Esophagus muscularis mucosa (tissue), 3 donors: ENCODE results near the gene FUT3.

Experiments
- EP300 ChIP-seq: sonication (generic); formaldehyde crosslinking; IDR thresholded peaks from one replicate; pipeline ENCODE4 v1.6.1; 2017; ENCODE audit warnings: antibody characterized with exemption
- TF ChIP-seq, protein P1 (sequence below), 3 experiments: fragments of 200-600 bp in 2 of 3; fragments of 450-650 bp in 1 of 3; sonication (generic) in 2 of 3; IDR thresholded peaks; one replicate each; pipeline ENCODE4 v1.5.1; 2017 to 2019; ENCODE audit warnings: antibody characterized with exemption in 3 of 3, mild to moderate bottlenecking in 2 of 3, moderate library complexity in 1 of 3

DNA sequence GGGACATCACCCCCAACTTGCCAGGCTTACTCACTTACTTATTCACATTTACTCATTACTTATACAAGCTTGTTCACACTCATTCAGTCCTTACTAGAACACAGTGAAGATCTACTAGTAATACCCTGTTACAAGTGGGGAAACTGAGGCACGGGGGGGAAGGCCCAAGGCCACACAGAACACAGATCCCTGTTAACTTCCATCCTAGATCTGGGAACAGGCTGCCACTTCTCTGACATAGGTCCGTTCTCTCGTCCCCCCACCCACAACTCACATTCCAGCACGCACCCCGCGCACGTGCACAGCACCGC is 47.9 kb downstream of the FUT3 start:
- no peak for TF ChIP-seq EP300
- TF ChIP-seq, protein P1, sequence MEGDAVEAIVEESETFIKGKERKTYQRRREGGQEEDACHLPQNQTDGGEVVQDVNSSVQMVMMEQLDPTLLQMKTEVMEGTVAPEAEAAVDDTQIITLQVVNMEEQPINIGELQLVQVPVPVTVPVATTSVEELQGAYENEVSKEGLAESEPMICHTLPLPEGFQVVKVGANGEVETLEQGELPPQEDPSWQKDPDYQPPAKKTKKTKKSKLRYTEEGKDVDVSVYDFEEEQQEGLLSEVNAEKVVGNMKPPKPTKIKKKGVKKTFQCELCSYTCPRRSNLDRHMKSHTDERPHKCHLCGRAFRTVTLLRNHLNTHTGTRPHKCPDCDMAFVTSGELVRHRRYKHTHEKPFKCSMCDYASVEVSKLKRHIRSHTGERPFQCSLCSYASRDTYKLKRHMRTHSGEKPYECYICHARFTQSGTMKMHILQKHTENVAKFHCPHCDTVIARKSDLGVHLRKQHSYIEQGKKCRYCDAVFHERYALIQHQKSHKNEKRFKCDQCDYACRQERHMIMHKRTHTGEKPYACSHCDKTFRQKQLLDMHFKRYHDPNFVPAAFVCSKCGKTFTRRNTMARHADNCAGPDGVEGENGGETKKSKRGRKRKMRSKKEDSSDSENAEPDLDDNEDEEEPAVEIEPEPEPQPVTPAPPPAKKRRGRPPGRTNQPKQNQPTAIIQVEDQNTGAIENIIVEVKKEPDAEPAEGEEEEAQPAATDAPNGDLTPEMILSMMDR (IDR thresholded peaks at IDR 0.05) = no peak
